Stimulated activated CD8-positive, alpha-beta memory T cell treated with anti-CD3 and anti-CD28 coated beads, Interleukin-7, amount 100 ng/mL, for 24 hours (primary cell): Measurements from ENCODE around the gene CCDC60.

ENCODE experiments used
- DNase-seq: peaks from one replicate; pipeline ENCODE4 v3.0.0-alpha.2; 2020; ENCODE audit warnings: low read depth

The CCDC60 gene, protein sequence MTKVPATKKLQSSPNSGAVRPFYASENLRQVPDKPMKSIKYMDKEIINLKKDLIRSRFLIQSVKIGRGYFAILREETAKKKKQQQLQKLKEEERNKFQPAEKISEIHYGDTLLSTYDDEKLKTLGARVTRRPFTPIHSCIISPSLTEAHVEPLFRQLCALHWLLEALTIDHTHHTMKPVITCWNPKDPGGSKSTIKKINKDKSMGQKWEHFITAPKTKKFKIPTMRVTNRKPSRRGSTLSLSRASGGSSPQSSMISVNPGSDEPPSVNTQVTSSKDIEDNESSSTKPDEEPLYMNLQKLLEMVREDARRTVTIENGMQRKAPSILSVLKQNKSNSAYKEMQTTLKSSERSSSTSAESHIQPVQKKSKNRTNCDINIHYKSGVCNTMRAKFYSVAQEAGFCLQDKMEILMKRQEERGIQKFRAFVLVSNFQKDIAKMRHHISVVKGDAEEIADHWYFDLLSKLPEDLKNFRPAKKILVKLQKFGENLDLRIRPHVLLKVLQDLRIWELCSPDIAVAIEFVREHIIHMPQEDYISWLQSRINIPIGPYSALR

DNA sequence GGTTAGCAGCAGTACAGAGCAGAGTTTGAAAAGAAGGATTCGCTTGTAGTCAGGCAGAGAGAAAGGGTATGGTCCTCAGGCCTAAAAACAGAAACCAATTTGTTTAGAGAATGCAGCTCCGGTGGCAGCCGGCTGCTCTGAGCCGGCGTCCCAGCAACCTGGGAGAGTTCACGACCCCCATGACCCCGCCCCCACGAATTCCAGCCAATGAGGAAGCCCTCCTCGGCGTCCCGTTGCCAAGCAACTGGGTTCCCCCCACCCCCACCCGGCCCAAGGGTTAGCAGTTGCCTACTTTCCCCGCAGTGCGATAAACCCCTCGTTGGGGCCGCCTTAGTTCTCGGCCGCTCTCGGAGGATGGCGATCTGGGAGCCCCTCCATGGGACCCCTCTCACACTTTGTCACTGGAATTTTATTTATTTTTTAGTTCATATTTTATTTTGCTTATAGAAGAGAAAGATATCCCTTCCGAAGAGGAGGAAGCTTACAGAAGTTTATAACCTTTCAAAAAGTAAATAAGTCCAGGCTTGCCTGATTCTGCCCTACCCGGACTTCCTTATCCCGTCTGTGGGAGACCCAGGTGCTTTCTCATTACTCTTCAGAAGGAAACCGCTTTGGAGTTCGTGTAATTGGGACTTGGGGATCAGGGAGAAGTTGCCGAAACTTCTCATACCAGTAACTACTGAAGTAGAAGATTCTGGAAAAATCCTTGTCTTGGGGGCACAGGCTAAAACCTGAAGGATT lies at the start of gene CCDC60:
CCDC60 (plus strand) TSS at position 300 of the 741 bp plus-strand sequence. CDS start 448 bp downstream, outside the sequence.
- DNase-seq = no peak

DNA sequence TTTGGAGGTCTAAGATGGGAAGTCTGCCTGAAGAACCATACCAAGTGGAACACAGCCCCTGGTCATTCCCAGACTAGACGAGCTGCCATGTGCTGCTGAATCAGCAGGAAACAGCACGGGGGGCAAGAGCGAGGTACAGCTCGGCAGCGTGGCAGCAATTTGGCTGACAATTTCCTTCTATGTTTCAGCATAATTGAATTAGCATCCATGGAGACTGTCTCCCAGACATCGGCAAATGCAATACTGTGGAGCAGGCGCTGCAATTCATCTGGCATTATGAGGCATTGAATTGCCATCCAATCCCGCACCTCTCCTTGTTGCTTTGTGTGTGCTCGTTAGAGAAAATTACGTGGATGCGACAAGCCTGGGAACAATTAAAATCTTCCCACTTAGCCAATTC lies 46.0 kb upstream of the CCDC60 start:
- no peak for DNase-seq

DNA sequence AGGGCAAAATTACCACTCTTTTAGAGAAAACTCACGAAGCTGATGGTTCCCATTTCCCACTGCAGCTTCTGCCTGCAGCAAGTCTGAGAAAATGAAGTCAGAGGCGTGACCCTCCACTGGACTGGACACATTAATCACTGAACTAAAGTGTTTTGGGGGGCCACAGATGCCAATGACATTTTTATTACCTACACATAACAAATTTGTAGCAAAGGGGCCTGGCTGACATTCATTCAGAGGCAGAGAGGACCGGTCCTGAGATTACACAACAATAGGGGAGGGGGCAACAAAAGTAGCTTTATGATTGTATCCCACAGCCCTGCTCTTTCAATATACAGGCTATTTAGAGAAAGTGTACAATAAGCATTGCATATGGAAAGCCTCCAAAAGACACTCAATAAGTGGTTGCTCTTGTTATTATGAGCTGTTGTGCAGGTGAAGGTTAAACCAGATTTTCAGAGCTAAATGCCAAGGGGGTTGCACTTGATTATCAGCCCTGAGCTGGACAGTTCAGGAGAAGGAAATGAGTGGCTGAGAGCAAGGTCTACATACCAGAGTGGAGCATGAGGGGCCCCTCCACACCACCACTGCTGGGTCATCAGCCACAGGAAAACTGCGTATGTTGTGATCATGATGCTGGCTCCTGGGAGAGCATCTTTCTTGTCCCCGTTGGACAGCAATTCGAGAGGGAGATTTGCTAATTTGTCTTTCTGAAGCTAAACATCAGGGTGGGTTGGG lies 41.5 kb upstream of the CCDC60 start:
- DNase-seq = no peak

DNA sequence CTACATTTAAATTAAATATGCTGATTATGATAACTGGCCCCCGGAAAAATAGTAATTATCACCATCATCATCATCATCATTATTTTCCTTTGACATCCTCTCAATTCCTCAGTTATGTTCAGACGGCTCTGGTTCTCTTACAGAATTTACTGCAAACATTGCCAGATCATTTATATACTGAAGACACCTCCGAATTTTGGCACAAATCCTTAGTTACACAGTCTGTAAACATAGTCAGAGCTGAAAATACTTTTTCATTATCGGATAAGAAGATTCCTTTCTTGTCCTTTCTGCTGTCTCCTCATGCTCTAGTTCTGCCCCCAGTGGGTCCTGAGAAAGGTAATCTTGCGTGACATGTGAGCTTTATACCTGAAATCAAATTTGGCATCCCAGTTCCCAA lies 40.3 kb upstream of the CCDC60 start:
- DNase-seq = no peak

DNA sequence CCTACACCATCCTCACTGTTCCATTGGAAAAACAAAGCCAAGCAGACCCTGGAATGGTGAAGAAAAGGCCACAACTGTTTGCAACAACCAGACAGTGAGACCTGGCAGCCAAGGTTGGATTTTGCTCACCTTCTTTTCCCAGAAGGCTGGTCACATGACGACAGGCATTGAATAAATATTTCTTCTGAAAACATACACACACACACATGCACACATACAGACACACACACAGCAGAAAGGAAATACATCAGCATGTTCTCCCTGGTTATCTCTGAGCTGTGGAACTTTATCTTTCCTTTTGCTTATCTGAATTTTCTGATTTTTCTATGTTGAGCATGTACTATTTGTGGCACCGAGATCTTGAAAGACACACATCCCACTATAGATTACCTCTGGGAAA lies 38.0 kb upstream of the CCDC60 start:
- no peak for DNase-seq

DNA sequence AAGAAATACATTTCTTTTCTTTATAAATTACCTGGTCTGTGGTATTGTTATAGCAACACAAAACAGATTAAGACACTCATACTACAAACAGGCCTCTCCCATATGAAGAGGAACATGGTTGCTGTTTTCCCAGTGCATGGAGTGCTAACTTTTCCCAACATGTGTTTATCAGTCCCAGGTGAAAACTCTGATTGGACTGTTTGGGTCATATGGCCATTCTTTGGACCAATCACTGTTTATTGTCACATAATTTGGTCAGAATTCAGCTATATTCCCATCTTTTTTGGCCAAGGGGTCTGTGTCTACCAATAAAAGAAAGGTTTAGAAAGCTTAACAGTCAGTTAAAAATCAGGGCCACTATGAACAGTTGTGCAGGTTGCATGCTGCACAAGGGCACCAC lies 35.4 kb upstream of the CCDC60 start:
- DNase-seq = no peak

DNA sequence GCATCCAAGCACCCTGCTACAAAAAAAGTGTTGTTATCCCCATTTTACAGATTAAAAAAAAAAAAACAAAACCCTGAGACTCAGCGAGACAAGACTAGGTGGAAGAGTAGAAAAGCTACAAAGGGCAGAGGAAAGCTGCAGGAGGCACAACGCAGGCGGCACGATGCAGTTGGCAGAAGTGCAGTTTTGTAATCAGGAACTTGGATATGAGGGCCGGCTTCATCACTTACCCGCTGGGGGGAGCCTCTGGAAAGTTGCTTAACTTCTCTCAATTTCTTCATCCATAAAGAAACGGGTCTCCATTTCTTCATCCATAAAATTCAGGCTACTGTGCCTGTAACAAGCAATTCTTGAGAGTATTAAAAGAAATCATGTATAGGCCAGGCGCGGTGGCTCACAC lies 33.1 kb upstream of the CCDC60 start:
- DNase-seq = no peak

DNA sequence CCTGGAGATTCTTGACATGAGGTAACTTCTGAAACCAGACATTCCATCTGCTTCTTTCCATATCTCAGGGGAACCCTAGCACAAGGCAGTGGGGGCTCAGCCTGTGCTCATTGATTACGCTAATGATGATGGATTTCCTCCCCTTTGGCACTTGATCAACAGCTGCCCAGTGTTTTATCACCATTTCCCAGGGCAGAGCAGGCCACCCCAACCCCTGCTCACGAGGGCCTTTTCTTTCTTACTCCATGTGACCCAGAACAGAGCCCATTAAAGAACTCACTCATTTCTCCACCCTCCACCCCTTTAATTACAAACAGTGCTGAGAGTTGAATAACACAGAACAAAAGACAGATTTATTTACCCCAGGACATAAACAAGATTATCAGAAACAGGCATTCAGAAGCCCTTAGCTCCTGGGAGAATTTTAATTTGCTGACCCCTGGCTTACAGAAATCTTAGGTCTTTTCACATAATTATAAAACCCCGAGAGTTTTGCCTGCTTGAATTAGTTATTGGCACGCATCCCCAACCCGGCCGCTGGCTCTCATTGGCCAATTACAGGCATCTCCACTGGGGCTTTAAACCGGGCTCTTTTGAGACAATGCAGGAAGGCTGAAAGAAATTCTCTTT lies 32.0 kb upstream of the CCDC60 start:
- no peak for DNase-seq

DNA sequence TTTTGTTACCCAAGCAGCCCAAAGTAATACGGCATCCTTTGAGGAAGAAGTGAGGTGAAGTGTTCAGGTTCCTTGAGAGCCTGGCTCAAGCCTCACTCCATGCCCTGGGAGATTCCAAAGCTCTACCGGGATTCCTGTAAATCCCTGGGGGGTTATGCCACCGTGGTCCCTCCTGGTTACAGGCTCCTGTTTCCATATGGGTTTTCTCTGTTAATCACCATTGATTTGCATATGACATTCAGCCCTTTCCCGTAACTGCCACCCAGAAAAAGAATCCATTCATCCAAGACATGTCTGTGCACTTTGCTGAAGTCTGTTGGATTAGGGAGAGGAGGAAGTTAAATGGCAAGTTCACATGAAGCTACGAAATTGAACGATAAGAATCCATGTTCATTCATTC lies 27.9 kb upstream of the CCDC60 start:
- DNase-seq = no peak

DNA sequence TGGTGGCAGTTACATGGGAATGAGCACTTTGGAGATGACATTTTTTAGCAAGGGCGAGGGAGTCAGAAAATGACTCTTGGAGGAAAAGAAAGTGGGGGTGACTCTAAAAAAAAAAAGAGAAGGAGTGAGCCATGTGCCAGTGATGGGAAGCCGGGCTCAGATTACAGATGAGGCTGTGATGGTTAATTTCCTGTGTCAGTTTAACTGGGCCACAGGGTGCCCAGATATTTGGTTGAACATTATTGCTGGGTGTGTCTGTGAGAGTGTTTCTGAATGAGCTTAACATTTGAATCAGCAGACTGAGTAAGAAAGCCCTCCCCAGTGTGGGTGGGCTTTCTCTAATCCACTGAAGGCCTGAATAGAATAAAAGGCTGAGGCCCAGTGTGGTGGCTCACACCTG lies 26.8 kb upstream of the CCDC60 start:
- no peak for DNase-seq

DNA sequence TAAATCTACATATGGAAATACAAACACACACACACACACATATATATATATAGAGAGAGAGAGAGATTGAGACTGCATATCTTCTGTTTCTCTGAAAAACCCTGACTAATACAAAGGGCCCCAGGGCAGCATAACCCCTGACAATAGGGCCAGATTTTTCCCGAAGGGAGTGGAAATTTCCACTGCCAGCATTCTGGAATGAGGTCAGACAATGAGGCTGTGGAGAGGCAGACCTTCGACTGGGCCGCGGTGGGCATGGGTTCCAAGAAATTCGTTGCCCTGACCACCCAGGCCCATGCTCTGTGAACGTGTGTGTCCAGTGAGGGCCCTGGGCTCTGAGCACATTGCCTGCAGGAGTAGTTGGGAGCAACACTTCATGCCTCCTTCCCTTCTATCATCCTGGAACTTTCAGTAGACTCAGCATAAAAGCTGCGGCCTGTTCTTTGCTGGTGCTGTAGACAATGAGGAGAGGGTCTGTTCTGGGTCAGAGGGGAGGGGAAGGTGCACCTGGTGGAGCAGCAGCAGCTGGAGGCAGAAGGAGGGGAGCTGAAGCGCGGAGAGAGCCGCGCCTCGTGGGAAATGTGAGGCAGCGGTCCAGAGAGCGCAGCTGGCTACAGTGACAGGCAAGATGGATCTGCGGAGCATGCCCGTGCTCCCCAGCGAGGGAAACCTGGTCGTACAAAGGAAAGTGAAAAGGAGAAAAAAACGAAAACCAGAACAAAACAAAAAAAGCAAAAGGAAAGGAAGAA lies 25.6 kb upstream of the CCDC60 start:
- no peak for DNase-seq

DNA sequence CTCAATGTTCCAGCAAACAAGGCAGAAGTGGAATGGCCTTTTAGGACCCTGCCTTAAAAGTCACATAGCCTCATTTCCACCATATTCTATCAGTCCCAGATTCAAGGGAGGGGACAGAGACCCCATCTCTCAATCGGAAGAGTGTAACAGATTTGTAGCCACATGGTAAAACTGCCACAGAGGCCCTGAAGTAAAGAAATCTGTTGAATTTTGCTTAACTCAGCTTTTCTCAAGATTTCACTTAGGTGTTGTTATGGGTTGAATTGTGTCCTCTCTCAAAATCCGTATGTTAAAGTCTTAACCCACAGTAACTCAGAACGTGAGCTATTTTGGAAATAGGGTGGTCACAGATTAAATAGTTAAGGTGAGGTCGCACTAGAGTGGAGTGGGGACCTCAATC lies 22.7 kb upstream of the CCDC60 start:
- no peak for DNase-seq

DNA sequence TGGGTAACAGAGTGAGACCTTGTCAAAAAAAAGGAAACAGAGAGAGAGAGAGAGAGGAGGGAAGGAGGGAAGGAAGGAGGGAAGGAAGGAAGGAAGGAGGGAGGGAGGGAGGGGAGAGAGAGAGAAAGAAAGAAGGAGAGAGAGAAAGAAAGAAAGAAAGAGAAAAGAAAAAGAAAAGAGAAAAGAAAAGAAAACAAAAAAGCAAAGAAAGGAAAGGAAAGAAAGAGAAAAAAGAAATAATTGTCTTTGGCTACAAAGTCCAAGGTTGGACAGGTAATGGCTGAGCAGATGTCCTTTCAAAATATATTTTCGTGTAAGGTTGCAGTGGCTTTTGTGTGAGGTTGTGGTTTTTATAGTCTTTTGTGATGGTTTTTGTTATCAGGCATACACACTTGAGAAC lies 21.6 kb upstream of the CCDC60 start:
- no peak for DNase-seq

DNA sequence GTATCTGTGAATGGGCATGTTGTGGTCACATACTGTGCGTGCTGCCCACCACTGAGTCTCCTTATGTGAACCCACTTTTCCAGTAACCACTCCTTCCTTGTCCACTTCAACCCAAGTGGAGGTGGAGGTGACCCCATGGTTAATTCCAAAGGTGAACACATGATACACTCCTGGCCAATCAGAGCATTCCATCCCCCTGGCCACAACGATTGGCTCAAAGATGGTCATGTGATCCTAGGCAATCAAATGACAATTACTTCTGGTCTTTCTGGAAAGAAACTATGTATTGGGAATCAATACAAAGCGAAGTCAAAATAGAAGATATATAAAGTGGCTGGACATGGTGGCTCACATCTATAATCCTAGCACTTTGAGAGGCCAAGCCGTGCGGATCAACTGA lies 20.2 kb upstream of the CCDC60 start:
- DNase-seq = no peak

DNA sequence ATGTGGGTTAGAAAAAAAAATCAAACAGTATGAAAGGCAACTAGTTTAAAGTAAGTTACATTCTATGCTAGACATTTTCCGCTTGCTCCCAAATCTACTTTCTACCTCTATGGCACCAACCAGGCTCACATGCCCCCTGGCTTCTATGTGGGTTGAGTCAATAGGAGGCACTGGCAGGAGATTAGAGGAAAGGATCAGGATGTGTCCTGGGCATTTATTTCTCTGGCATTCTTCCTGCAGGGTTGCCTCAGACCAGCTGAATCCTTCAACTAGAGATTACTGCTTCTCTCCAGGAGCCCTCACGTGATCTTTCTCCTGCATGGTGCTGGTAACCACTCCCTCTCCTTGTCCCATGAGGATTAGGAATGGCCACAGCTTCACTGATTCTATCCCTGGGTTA lies 14.9 kb upstream of the CCDC60 start:
- no peak for DNase-seq

DNA sequence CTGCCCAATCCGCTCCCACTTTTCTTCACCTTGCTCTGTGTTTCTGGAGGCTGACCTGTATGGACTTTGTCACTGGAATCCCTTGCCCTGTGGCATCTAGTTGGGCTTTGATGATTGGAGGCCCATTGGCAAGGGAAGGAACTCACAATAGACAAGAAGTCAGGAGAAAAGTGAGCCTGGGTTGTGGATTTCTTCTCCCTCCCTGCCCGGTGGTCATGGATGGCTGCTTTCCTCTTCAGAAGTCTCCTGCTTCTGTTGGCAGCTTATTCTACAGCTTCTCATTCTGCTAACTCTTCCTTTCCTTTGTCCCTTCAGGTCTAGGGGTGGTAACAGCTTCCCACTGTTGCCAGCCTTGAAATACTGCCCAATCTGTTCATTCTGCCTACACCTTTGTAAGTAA lies 13.9 kb upstream of the CCDC60 start:
- no peak for DNase-seq

DNA sequence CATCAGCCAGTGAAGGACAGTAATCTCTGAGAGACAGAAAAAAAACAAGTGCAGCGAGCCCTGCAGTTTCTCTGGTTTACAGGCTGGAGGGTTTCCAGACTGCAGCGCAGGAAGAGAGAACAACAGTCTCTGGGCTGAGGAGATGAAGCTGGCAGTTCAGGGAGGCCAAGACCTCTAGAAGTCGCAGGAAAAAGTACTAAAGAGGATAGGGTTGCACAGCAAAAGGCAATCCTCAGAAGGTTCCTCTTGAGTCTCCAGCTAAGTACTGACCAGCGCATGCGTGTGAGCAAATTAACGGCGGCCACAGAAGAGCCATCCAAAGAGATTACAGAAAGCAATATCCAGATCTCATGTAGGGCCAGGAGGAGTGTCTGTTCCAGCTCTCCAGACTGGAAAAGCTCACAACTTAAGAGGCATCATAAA lies 12.2 kb upstream of the CCDC60 start:
- no peak for DNase-seq

DNA sequence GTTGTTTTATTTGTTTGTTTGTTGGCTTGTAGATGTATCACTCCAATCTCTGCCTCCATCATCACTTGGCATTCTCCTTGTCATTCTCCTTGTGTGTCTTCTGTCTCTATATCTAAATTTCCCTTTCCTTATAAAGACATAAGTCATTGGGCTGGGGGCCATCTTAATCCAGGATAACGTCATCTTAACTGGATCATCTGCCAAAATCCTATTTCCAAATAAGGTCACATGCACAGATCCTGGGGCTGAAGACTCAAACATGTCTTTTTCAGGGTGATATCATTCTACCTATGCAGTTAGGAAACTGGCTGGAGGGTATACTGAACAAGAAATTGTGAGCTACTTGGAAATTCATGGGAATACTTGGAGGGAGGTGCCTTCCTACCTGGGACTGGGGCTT lies 8.7 kb upstream of the CCDC60 start:
- no peak for DNase-seq

DNA sequence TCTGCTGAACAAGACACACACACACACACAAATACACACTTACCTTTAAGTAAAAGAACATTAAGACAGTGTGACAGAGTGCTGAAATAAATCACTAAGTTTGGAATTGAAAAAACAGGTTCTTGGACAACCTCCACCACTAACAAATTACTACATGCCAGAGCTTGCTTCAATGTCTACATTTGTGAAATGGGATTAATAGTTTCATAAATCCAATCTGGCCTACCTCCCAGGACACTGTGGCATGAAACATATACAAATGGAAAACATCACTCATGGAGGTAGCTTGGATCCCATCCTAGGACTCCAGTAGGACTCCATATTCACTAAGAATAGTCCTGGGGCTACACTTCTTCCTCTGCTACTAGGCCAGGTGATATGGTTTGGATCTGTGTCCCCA lies 8.2 kb upstream of the CCDC60 start:
- DNase-seq = no peak

DNA sequence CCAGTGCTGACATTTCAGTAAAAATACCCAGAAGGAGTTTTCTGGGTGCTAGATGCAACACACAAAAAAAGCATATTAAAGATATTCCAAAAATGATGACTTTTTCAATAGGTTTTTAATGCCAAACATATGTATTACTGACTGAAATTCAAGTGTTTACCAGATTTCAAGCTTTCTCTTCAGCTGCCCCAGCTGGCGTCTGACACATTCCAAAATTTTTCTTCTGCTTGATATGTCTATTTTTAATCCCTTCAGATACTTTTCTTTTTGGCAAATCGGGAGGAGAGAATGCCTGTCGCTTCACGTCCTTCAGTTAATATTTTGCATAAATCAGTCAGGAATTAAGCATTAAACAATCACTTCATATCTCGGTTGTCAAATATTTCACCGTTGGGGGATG lies 7.1 kb upstream of the CCDC60 start:
- no peak for DNase-seq

DNA sequence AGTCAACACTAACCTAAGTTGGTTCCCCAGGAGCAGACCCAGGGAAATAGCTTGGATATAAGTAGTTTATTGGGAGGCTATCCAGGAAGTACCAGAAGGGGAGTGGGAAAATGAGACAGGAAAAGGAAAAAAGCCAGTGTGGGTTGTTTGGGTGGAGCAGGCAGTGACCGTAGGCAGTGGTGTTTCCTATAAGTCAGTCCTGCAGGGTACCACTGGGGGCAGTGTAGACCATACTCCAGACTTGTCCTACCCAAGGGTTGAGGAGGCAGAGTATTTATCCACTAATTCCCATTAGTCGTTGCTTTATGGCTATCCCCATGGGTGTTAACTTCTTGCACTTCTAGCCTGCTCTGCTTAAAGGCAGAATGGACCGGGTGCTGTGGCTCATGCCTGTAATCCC lies 6.4 kb upstream of the CCDC60 start:
- no peak for DNase-seq
